Measurements from ENCODE around the gene AP4S1.
"Not testable (repeated sequence)": the region's sequence is repeated elsewhere in the genome, so short reads cannot be mapped to it uniquely, and the experiment has no call there.

The AP4S1 gene

GRCh38 chr14:31009836-31010574 lies 15.4 kb upstream of the AP4S1 start:
- FAIRE-seq = no peak

- FAIRE-seq = no peak
Measured at GRCh38 chr14:31010935-31011334, 14.5 kb upstream of the AP4S1 start.

- no peak for FAIRE-seq
Measured at GRCh38 chr14:31013841-31014240, 11.6 kb upstream of the AP4S1 start.

GRCh38 chr14:31018057-31018645 lies 7.3 kb upstream of the AP4S1 start:
- FAIRE-seq = no peak

- FAIRE-seq = no peak
Measured at GRCh38 chr14:31020834-31021575, 4.4 kb upstream of the AP4S1 start.

GRCh38 chr14:31021576-31021949 lies 3.9 kb upstream of the AP4S1 start:
- FAIRE-seq = no peak

- FAIRE-seq = no peak
Measured at GRCh38 chr14:31022386-31022785, 3.1 kb upstream of the AP4S1 start.

- FAIRE-seq = no peak
Measured at GRCh38 chr14:31024010-31024480, 1.4 kb upstream of the AP4S1 start.

- no peak for FAIRE-seq
Measured at GRCh38 chr14:31024577-31025366, 677 bp upstream of the AP4S1 start.

GRCh38 chr14:31026077-31026449 lies 614 bp downstream of the AP4S1 start, which contains the start of gene STRN3:
TSS of gene STRN3 (minus strand) at chr14:31026379. CDS start at chr14:31026185, 194 bp downstream.
- no peak for FAIRE-seq

GRCh38 chr14:31026450-31027235 lies 1.2 kb downstream of the AP4S1 start:
- FAIRE-seq = no peak

- no peak for FAIRE-seq
Measured at GRCh38 chr14:31027847-31028246, 2.4 kb downstream of the AP4S1 start.

GRCh38 chr14:31029016-31029970 lies 3.8 kb downstream of the AP4S1 start:
- FAIRE-seq = no peak

- no peak for FAIRE-seq
Measured at GRCh38 chr14:31030469-31030868, 5.0 kb downstream of the AP4S1 start.

GRCh38 chr14:31036552-31036951 lies 11.1 kb downstream of the AP4S1 start:
- no peak for FAIRE-seq

GRCh38 chr14:31037709-31038221 lies 12.3 kb downstream of the AP4S1 start:
- FAIRE-seq = no peak

- FAIRE-seq = peak; percentile 74
Measured at GRCh38 chr14:31038521-31039166, 13.2 kb downstream of the AP4S1 start.

GRCh38 chr14:31042300-31042699 lies 16.9 kb downstream of the AP4S1 start:
- no peak for FAIRE-seq

GRCh38 chr14:31042893-31043292 lies 17.4 kb downstream of the AP4S1 start:
- FAIRE-seq = not testable (repeated sequence)

GRCh38 chr14:31043379-31043778 lies 17.9 kb downstream of the AP4S1 start:
- FAIRE-seq = no peak
